ENCODE measurements around the gene ZNF227. TPM values are rescaled to one million over a fixed set of nuclear protein-coding genes. Genes with fewer than 3 reads are reported as not detected.
A peak's percentile ranks its signal among the peaks of the same experiment; 100 is the strongest.
"Not testable (repeated sequence)": the region's sequence is repeated elsewhere in the genome, so short reads cannot be mapped to it uniquely, and the experiment has no call there.

ZNF227 gene
- total RNA-seq, 1 experiment from 2014 or later = 16.5 TPM

DNA sequence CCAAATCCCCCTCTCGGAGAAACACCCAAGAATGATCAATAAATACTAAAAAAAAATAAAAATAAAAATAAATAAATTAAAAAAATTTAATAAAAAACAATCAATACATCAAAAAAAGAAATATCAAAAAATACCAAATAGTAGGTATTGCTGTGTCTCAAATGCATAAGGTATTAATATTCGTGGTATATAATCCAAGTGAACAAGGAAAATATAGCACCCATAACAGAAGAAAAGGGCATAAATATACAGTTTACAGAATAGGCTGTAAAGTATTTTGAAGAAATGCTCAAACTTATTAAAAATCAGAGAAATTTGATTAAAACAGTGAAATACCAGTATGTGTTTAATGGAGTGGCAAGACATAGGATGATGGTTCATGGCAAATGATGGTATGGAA lies 7.6 kb upstream of the ZNF227 start:
- intact Hi-C loops (cut with micrococcal nuclease; ENCODE audit: unreplicated experiment) = loop anchor here (5.0 kb wide), 2 partner anchors 92 to 198 kb away; partner anchors contain the start of genes ZNF225 and ZNF285
- peaks cover 18% of the 10 kb centered on the region for H3K9me3 ChIP-seq (ENCODE audit: insufficient read depth, low read depth)
- ChIA-PET CTCF (no interaction called here), POLR2A (ENCODE audit: unreplicated experiment) (interaction anchor here (0.7 kb wide), 1 partner anchor 34 kb away, joined by 6 read pairs; no protein-coding TSS in a partner anchor)
- H3K9me2 ChIP-seq (ENCODE audit: insufficient read depth) = no peaks in the 10 kb centered on the region
- H3F3A ChIP-seq (ENCODE audit: insufficient read depth, low read depth) = peaks cover 12% of the 10 kb centered on the region; the same call in 1 of the 2 replicates
- no peaks in the 10 kb centered on the region for H3K79me2 ChIP-seq (ENCODE audit: low read depth)
- H2AFZ ChIP-seq = no peak overlapping the region
- no peak overlapping the region for H3K4me2 ChIP-seq
- no peak for TF ChIP-seq EZH2 (IDR thresholded peaks at IDR 0.05; ENCODE audit: low read depth)
- TF ChIP-seq, protein P1, sequence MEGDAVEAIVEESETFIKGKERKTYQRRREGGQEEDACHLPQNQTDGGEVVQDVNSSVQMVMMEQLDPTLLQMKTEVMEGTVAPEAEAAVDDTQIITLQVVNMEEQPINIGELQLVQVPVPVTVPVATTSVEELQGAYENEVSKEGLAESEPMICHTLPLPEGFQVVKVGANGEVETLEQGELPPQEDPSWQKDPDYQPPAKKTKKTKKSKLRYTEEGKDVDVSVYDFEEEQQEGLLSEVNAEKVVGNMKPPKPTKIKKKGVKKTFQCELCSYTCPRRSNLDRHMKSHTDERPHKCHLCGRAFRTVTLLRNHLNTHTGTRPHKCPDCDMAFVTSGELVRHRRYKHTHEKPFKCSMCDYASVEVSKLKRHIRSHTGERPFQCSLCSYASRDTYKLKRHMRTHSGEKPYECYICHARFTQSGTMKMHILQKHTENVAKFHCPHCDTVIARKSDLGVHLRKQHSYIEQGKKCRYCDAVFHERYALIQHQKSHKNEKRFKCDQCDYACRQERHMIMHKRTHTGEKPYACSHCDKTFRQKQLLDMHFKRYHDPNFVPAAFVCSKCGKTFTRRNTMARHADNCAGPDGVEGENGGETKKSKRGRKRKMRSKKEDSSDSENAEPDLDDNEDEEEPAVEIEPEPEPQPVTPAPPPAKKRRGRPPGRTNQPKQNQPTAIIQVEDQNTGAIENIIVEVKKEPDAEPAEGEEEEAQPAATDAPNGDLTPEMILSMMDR (conservative IDR thresholded peaks at IDR 0.05) = no peak
- H3K36me3 ChIP-seq (ENCODE audit: low read depth) = no peaks in the 10 kb centered on the region
- DNase-seq = no peak
- no peaks in the 10 kb centered on the region for H4K20me1 ChIP-seq (ENCODE audit: insufficient read depth)
- peaks cover 7% of the 10 kb centered on the region for H3K4me1 ChIP-seq (replicated peaks; ENCODE audit: insufficient read depth)
- H3K27me3 ChIP-seq (ENCODE audit: insufficient read depth, low read depth) = no peaks in the 10 kb centered on the region
- H3K27ac ChIP-seq = no peak overlapping the region
- H3K4me3 ChIP-seq = no peak overlapping the region
- no TSS peak for BruUV-seq (replicated peaks)

DNA sequence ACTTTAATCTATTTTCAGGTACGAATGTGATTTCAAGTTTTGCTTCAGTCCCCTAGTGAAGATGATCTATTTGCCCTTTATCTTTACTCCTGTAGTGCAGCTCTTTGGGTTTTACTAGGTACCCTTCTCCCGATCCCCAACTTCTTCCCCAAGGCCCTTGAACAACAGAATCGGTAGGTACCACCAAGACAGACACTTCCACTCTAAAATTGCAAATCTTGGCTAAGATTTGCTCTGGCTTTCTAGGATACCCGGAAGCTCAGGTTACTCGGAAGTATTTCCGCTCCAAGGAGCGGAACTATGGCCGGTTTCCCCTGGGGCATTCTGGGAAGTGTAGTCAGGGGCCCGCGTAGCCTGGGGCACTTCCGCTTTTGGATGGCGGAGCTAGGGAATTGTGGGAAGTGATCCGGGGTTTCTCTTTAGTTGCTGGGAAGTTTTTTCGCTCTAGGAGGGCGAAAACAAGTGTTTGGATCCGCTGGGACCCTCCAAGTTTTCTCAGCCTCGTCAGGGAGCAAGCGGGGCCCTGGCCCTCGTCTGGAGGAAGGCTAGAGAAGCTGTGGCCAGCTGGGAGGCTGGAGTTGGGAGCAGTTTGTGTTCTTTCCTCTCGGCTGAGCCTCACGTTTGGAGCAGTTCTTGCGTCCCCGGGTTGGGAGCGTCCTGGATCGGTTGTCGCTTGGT lies 5.1 kb upstream of the ZNF227 start:
- peak overlapping the region; percentile 85 for H3K4me3 ChIP-seq
- no peaks in the 10 kb centered on the region for H3K36me3 ChIP-seq (ENCODE audit: low read depth)
- no peaks in the 10 kb centered on the region for H3K27me3 ChIP-seq (ENCODE audit: insufficient read depth, low read depth)
- BruUV-seq (replicated peaks) = no TSS peak
- POLR2A ChIA-PET (ENCODE audit: unreplicated experiment) = interaction anchor here (0.6 kb wide), 2 partner anchors 42 to 272 kb away, joined by 5 to 11 read pairs; partner anchors contain the start of gene ZNF226
- H3K27ac ChIP-seq = no peak overlapping the region
- peaks cover 7% of the 10 kb centered on the region for H3K4me1 ChIP-seq (replicated peaks; ENCODE audit: insufficient read depth)
- peak overlapping the region; percentile 92 for H2AFZ ChIP-seq
- peaks cover 14% of the 10 kb centered on the region for H3K9me3 ChIP-seq (ENCODE audit: insufficient read depth, low read depth)
- peaks cover 12% of the 10 kb centered on the region; the same call in 1 of the 2 replicates for H3F3A ChIP-seq (ENCODE audit: insufficient read depth, low read depth)
- no peaks in the 10 kb centered on the region for H3K9me2 ChIP-seq (ENCODE audit: insufficient read depth)
- H3K79me2 ChIP-seq (ENCODE audit: low read depth) = no peaks in the 10 kb centered on the region
- peak; percentile 86 to 90 for DNase-seq
- peak overlapping the region; percentile 81 for H3K4me2 ChIP-seq
- CTCF ChIA-PET = interaction anchor here (0.6 kb wide), 1 partner anchor 537 kb away, joined by 10 read pairs; no protein-coding TSS in a partner anchor
- intact Hi-C loops (cut with micrococcal nuclease; ENCODE audit: unreplicated experiment) = loop anchor here (1.0 to 5.0 kb wide), 3 partner anchors 42 to 195 kb away; partner anchors contain the start of genes ZNF225, ZNF226 and ZNF285
- H4K20me1 ChIP-seq (ENCODE audit: insufficient read depth) = no peaks in the 10 kb centered on the region
- TF ChIP-seq EZH2 (IDR thresholded peaks at IDR 0.05; ENCODE audit: low read depth) = no peak
- TF ChIP-seq, protein P1 (conservative IDR thresholded peaks at IDR 0.05) = no peak

DNA sequence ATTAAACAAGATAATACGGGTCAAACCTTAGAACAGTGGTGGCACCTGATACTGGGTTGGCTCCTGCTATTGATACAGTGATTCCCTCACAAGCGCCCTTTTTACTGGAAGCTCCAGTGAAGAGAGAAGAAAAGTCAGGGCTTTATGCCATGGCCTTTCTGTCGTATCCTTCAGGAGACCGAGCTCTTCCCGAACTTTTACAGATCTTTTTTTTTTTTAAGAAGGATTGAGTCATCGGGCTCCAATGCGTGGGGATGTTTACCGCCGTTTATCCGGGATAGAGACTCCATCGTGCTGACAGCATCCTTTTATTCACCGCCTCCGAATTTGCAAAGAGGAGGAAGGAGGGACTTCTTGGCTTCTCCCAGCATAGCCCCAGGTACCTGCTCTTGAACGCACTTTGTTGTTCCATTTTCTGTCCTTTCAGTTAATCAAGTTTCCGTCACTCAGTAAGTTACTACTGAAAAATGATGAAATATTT lies 574 bp downstream of the ZNF227 start:
- peak overlapping the region; percentile 10; the same call in 1 of the 2 replicates for H3K27ac ChIP-seq
- TF ChIP-seq, protein P1 (conservative IDR thresholded peaks at IDR 0.05) = no peak
- no peak for TF ChIP-seq EZH2 (IDR thresholded peaks at IDR 0.05; ENCODE audit: low read depth)
- H3K9me2 ChIP-seq (ENCODE audit: insufficient read depth) = no peaks in the 10 kb centered on the region
- 0 out of 2 replicates have a peak, but pooled peaks cover 13% of the 10 kb centered on the region for H3K36me3 ChIP-seq (ENCODE audit: low read depth)
- BruUV-seq (replicated peaks) = TSS peak; percentile 64
- peak in 1 of 2 experiments; percentile 30 for DNase-seq
- intact Hi-C loops (cut with micrococcal nuclease; ENCODE audit: unreplicated experiment) = loop anchor here (5.0 kb wide), 1 partner anchor 89 kb away; no protein-coding TSS in a partner anchor
- peak overlapping the region; percentile 88 for H3K4me2 ChIP-seq
- peaks cover 17% of the 10 kb centered on the region for H3K4me1 ChIP-seq (replicated peaks; ENCODE audit: insufficient read depth)
- H3K9me3 ChIP-seq (ENCODE audit: insufficient read depth, low read depth) = peaks cover 8% of the 10 kb centered on the region; the same call in 1 of the 2 replicates
- peak overlapping the region; percentile 95 for H2AFZ ChIP-seq
- CTCF ChIA-PET = interaction anchor here (0.7 kb wide), 1 partner anchor 163 kb away, joined by 8 read pairs; no protein-coding TSS in a partner anchor
- H3K27me3 ChIP-seq (ENCODE audit: insufficient read depth, low read depth) = no peaks in the 10 kb centered on the region
- H4K20me1 ChIP-seq (ENCODE audit: insufficient read depth) = no peaks in the 10 kb centered on the region
- H3K4me3 ChIP-seq = peak overlapping the region; percentile 94
- POLR2A ChIA-PET (ENCODE audit: unreplicated experiment) = no interaction called here
- peaks cover 5% of the 10 kb centered on the region; the same call in 1 of the 2 replicates for H3F3A ChIP-seq (ENCODE audit: insufficient read depth, low read depth)
- H3K79me2 ChIP-seq (ENCODE audit: low read depth) = peaks cover 14% of the 10 kb centered on the region

DNA sequence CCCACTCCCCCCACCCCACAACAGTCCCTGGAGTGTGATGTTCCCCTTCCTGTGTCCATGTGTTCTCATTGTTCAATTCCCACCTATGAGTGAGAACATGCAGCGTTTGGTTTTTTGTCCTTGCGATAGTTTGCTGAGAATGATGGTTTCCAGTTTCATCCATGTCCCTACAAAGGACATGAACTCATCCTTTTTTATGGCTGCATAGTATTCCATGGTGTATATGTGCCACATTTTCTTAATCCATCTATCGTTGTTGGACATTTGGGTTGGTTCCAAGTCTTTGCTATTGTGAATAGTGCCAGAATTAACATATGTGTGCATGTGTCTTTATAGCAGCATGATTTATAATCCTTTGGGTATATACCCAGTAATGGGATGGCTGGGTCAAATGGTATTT lies 7.6 kb downstream of the ZNF227 start:
- intact Hi-C loops (cut with micrococcal nuclease; ENCODE audit: unreplicated experiment); H3F3A ChIP-seq (ENCODE audit: insufficient read depth, low read depth); H3K4me2 ChIP-seq; CTCF ChIA-PET; DNase-seq; BruUV-seq (replicated peaks); H4K20me1 ChIP-seq (ENCODE audit: insufficient read depth); POLR2A ChIA-PET (ENCODE audit: unreplicated experiment); H3K27me3 ChIP-seq (ENCODE audit: insufficient read depth, low read depth); H3K79me2 ChIP-seq (ENCODE audit: low read depth); H3K9me3 ChIP-seq (ENCODE audit: insufficient read depth, low read depth); H2AFZ ChIP-seq; H3K4me3 ChIP-seq; H3K9me2 ChIP-seq (ENCODE audit: insufficient read depth); H3K27ac ChIP-seq; H3K4me1 ChIP-seq (replicated peaks; ENCODE audit: insufficient read depth): not testable (repeated sequence)
- peaks cover 27% of the 10 kb centered on the region; the same call in 1 of the 2 replicates for H3K36me3 ChIP-seq (ENCODE audit: low read depth)

DNA sequence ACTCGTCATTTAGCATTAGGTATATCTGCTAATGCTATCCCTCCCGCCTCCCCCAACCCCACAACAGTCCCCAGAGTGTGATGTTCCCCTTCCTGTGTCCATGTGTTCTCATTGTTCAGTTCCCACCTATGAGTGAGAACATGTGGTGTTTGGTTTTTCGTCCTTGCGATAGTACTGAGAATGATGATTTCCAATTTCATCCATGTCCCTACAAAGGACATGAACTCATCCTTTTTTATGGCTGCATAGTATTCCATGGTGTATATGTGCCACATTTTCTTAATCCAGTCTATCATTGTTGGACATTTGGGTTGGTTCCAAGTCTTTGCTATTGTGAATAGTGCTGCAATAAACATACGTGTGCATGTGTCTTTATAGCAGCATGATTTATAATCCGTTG lies 8.4 kb downstream of the ZNF227 start:
- H3K27ac ChIP-seq; H3K79me2 ChIP-seq (ENCODE audit: low read depth); H3K27me3 ChIP-seq (ENCODE audit: insufficient read depth, low read depth); H3F3A ChIP-seq (ENCODE audit: insufficient read depth, low read depth); CTCF ChIA-PET; H3K4me2 ChIP-seq; H3K4me1 ChIP-seq (replicated peaks; ENCODE audit: insufficient read depth); H3K9me3 ChIP-seq (ENCODE audit: insufficient read depth, low read depth); intact Hi-C loops (cut with micrococcal nuclease; ENCODE audit: unreplicated experiment); DNase-seq; POLR2A ChIA-PET (ENCODE audit: unreplicated experiment); H2AFZ ChIP-seq; H3K9me2 ChIP-seq (ENCODE audit: insufficient read depth); BruUV-seq (replicated peaks); H3K4me3 ChIP-seq; H4K20me1 ChIP-seq (ENCODE audit: insufficient read depth): not testable (repeated sequence)
- H3K36me3 ChIP-seq (ENCODE audit: low read depth) = peaks cover 27% of the 10 kb centered on the region; the same call in 1 of the 2 replicates

Measured in PC-9 (cell line).